ENCODE measurements around the gene GORAB.

The GORAB gene

DNA sequence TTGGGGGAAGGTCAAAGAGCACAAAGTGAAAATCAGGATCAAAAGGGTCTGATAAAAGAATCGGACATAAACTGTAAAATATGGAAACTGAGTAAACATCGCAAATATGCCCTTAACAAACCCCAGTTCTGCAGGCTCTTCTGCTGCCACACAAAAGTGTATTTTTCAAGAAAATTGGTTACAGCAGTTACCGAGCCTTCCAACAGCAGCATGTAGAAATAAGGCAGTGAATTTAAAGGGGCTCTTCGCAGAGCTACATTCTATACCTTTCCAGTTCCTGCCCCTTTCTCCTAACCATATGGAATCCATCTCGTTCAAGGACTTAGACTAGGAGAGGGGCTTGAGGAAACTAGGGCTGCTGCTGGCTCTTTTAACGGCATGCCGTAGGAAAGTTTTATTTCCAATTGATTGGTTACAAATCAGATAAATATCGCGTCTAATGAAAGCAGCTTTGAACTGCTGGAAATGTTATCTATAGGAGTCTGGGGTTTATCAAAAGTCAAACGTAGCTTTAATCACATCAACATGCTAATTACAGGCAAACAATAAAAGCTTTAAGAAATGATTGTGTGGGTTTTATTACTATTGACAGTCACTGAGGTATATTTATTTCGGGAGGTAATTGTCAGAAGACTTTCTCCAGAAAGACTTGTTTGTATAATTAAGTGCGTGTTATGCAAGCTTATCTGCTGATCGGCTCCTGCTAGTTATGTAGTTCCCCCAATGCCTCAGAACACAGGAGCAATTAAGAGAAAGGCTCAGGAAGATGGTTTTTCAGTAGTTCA, 59.1 kb downstream of the GORAB start:
- in situ Hi-C loops (cut with MboI; ENCODE audit: low sequenced_read_pairs) = no loop called here

DNA sequence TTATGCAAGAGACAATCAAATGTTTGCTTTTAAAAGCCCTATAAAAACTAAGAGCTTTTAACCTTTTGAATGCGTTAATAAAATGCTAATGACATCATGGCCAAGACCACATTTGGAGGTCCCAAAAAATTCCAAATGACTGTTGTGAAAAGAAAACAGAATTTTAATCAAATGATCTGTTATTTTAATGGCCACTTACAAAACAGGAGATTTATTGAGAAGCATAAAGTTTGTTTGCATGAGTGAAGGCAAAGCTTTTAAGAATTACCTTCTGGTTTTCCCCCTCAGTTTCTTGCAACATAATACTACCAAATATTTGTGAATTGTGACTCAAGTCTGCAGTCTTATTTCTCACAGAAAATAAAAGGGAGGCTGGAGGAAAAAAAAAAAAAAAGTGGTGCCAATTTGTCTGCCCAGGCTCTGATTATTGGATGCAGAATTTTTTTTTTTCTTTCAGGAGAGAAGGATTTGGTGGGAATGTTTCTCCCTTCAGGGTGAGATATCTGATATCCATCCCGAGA, 60.7 kb downstream of the GORAB start:
- in situ Hi-C loops (cut with MboI; ENCODE audit: low sequenced_read_pairs) = no loop called here

DNA sequence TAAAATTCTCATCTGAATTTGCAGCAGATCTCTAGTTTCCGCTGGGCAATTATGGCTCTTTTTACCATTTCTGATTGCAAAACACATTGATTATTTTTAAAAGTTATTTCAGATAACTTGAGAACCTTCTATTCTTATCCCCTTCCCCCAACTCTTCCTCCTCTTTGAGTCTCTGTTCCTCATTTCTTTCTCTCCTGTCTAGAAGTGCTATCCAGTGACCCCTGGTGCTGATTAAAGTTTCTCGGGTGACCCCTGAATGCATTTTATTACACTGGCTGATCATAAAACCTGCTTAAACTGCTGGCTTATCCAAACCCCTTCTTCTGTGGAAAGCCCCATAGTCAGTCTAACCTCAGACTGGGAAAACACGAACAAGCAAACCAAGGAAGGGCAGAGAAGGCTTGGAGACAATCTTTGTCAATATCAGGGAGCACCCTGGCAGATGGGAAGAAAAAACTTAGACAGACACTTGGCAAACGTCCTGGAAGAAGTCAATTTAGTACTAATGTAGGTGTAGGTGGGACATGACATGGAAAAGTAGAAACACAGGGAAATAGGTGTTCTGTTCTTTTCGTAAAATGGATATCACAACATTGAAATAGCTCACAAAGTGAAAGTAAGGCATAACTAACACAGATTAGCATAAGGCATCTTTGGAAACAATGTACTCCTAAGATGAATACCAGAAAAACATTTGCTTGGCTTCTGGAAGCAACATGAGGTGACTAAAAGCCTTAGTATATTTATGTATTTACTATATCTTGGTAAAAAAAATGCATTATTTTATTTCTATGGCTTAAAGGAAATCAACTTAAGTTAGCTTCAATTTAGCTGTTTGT, 61.4 kb downstream of the GORAB start:
- in situ Hi-C loops (cut with MboI; ENCODE audit: low sequenced_read_pairs) = no loop called here

DNA sequence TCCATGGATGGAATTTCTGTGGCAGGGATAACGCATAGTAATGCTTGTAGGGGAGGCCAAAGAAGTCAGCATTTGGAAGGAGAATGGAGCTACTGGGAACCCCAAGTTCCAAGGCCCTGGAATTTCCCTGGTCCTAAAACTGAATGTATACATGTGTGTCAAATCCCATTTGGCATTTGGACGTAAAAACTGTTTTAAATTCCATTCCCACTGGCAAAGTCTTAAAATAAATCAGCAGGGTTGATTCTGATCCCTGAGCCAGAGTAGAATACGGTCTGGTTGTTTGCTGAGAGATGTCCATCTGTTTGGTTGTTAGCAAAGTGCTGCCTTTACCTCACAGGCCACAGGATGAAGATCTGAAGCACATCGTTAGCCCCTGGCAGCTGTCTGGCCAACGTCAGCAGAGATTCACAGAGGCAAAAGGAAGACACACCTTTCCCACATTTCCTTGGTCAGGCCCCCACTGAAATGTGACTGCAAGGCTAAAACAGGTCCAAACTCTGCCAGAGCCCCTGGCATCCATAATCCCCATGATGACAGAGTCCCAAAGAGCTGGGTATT, 62.2 kb downstream of the GORAB start:
- in situ Hi-C loops (cut with MboI; ENCODE audit: low sequenced_read_pairs) = no loop called here

DNA sequence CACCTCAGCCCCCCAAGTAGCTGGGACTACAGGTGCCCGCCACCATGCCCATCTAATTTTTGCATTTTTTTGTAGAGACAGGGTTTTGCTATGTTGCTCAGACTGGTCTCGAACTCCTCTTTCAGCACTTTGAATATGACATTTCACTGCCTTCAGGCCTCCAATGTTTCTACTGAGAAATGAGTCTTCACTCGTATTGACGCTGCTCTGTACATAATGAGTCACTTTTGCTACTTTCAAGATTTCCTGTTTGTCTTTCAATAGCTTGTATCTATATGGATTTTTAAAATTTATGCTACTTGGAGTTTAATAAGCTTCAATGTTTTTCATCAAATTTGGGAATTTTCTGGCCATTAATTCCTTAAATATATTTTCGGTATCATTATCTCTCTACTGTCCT, 64.7 kb downstream of the GORAB start:
- in situ Hi-C loops (cut with MboI; ENCODE audit: low sequenced_read_pairs) = no loop called here

DNA sequence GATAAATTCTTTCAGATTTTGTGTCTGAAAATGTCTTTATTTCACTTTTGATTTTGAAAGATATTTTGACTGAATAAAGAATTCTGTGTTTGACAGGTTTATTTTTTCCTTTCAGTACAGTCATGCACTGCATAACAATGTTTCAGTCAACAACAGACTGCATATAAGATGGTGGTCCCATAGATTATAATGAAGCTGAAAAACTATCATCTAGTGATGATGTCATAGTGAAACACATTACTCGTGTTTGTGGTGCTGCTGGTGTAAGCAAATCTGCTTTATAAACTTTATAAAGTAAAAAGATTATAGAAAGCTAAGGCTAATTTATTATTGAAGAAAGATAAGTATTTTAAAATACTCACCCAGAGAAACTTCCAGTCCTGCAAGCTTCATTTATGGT, 66.7 kb downstream of the GORAB start:
- in situ Hi-C loops (cut with MboI; ENCODE audit: low sequenced_read_pairs) = no loop called here

DNA sequence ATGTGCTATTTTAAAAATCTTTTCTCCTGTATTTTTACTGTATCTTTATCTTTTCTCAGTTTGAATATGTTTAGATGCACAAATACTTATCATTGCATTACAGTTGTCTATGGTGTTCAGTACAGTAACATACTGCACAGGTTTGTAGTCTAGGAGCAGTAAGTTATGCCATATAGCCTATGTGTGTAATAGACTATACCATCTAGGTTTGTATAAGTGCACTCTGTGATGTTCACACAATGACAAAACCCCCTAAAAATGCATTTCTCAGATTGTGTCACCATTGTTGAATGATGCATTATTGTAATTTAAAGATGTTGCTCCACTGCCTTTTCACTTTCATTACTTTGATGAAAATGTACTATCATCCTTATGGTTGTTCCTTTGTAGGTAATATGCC, 67.1 kb downstream of the GORAB start:
- in situ Hi-C loops (cut with MboI; ENCODE audit: low sequenced_read_pairs) = no loop called here

DNA sequence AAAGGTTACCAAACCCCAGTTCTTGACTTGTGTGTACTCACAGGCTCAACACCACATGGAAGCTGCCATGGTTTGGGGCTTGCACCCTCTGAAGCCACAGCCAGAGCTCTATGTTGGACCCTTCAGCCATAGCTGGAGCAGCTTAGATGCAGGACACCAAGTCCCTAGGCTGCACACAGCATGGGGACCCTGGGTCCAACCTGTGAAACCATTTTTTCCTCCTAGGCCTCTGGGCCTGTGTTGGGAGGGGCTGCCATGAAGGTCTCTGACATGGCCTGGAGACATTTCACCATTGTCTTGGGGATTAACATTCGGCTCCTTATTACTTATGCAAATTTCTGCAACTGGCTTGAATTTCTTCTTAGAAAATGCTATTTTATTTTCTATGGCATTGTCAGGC, 69.9 kb downstream of the GORAB start:
- in situ Hi-C loops (cut with MboI; ENCODE audit: low sequenced_read_pairs) = no loop called here

Data from HL-60/S4 treated with phorbol 12-myristate 13-acetate at 8.2 ng/mL for 4 days and 3 days (cell line).